ENCODE data around the gene CYP2F1.
"Not testable (repeated sequence)": the region's sequence is repeated elsewhere in the genome, so short reads cannot be mapped to it uniquely, and the experiment has no call there.

The CYP2F1 gene

DNA sequence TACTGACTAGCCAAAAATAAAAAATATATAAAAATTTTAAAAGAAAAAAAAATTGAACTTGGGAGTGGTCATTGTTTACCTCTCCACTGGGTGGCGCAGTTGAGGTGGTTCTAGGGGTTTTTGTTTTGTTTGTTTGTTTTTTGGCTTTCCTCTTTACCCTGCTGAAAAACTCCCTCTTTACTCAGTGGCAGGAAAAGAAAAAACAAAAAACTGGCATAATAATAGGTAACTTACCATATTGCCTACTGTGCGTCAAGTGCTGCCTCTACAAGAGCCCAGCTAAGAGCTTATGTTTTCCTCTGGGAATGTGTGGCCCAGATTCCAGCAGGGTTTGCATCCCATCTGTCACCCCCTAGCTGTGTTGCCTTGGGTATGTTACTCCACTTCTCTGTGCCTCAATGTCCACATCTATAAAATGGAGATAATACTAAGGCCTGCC is 12.6 kb downstream of the CYP2F1 start:
- DNase-seq = peak in 2 of 51 donors; percentile 2 to 4

GRCh38 chr19:41127362-41127761 is 13.1 kb downstream of the CYP2F1 start:
- not testable (repeated sequence) for DNase-seq

GRCh38 chr19:41127801-41128300 is 13.6 kb downstream of the CYP2F1 start:
- peak in 37 of 51 donors; percentile 2 to 69 (median 22) for DNase-seq

GRCh38 chr19:41128692-41129091 is 14.5 kb downstream of the CYP2F1 start:
- DNase-seq = no peak

GRCh38 chr19:41131186-41131585 is 17.0 kb downstream of the CYP2F1 start:
- DNase-seq = no peak

GRCh38 chr19:41133260-41133659 is 19.0 kb downstream of the CYP2F1 start:
- DNase-seq = peak in 1 of 51 donors; percentile 1

- no peak for DNase-seq
These were observed 20.4 kb downstream of the CYP2F1 start for GRCh38 chr19:41134616-41135015.

DNA sequence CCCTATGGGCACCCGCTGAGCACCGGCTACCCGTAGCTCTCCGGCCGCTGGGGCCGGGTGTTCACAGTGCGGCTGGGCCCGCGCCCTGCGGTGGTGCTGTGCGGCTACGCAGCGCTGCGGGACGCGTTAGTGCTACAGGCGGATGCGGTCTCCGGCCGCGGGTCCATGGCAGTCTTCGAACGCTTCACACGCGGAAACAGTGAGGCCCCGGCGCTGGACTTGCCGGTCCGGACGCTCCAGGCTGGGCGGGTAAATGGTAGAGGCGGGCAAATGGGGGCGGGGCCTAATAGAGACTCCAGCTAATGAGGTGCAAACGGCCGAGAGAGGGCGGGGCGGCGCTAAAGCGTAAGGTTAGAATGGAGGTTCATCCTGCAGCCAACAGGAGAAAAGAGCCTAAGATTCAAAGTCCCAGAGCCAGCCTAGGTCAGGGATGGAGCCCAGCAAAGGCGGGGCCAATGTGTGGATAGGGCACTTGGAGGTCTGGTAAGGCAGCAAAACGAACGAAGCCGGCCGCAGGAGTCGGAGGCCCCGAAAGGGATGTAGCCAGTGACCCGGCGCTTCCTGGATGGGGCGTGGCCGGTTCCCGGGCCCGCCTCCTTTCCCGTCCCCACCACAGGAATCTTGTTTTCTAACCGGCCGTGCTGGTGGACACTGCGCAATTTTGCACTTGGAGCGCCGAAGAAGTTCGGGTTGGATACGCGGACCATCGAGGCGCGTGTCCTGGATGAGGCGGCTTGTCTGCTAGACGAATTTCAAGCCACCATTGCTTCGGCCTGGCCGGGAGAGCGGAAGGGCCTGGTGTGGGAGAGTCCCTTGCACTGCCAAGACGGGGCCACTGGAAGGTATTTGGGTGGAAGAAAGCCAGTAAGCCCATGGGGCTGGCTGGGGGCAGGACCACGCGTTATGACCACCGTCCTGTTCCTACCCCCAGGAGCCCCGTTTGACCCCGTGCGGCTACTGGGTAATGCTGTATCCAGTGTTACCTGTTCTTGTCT is 21.5 kb downstream of the CYP2F1 start:
- peak in 33 of 51 donors; percentile 1 to 65 (median 20) for DNase-seq

GRCh38 chr19:41136636-41137455 is 22.6 kb downstream of the CYP2F1 start:
- no peak for DNase-seq

DNA sequence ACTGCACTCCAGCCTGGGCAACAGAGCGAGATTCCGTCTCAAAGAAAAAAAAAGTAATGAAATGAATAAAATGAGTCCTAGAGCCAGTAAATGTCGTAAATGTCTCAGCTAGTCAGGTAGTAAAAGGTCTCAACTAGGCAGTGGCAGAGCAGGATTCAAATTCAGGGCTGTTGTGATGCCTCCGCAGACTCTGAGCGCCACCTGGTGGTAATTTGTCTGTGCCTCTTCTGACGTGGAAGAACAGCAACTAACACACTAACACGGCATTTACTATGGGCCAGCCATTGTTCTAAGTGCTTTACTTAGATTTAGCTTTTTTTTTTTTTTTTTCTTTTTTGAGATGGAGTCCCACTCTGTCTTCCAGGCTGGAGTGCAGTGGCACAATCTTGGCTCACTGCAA is 30.2 kb downstream of the CYP2F1 start:
- DNase-seq = peak in 38 of 51 donors; percentile 1 to 73 (median 28)

DNA sequence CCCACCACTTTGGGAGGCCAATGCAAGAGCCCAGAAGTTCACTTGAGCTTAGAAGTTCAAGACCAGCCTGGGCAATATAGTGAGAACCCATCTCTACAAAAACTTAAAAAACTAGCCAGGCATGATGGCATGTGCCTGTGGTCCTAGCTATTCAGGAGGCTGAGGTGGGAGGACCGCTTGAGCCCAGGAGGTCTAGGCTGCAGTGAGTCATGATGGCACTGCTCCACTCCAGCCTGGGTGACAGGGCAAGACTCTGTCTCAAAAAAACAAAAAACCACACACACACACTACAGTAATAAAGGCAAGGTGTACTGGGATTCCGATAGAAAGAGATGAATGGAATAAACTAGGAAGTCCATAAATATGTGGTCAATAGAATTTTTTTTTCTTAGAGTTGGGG is 35.6 kb downstream of the CYP2F1 start:
- no peak for DNase-seq

- DNase-seq = not testable (repeated sequence)
These were observed 36.8 kb downstream of the CYP2F1 start for GRCh38 chr19:41150986-41151385.

GRCh38 chr19:41154060-41154459 is 39.8 kb downstream of the CYP2F1 start:
- no peak for DNase-seq

DNA sequence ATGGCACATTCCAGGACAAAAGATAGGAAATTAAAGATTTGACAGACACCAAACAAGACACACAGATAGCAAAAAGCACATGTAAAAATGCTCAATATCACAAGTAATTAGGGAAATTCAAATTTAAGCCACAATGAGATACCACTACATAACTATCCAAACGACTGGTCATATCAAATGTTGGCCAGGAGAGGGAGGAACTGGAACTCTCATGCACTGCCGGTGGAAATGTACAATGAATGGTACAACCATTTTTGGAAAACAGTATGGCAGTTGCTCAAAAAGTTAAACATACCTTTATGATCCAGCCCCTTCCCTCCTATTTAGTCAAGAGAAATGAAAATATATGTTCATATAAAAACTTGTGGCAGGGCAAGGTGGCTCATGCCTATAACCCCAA is 42.0 kb downstream of the CYP2F1 start:
- no peak for DNase-seq

DNA sequence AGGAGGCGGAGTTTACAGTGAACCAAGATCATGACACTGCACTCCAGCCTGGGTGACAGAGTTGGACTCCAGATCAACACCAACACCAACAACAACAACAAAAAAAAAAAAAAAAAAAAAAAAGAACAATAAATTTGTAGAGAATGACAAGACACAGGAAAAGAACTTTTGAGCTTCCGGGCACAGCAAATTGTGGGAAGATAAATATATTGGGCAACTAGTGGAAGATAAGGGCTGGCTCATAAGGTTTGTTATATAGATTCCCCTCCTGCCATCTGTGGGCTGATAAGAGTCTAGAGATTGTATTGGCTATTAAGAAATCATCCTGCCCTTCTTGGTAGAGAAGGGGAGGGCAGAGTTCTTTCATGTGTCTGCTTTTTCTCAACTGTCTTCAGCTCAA is 45.6 kb downstream of the CYP2F1 start:
- no peak for DNase-seq

DNA sequence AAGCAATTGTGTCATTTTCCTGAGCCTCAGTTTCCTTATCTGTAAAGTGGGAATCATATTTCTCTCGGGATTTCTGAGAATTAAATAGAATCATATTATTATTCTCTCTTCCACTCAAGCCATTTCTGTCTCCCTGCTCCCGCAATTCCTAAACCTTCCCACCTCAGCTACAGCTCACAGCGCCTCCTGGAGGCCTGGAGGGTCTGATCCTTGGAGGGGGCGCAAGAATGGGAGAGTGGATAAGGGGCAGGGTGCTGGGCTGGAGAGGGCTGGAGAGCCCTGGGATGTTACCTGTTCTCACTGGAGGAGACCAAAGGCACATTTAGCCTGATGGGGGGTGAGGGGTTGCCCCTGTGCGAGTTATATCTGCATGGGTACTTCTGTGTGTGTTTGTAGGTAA is 47.7 kb downstream of the CYP2F1 start:
- DNase-seq = no peak

- DNase-seq = no peak
These were observed 52.9 kb downstream of the CYP2F1 start for GRCh38 chr19:41166944-41167804.

- no peak for DNase-seq
These were observed 58.3 kb downstream of the CYP2F1 start for GRCh38 chr19:41172297-41173164.

GRCh38 chr19:41174297-41174928 is 60.2 kb downstream of the CYP2F1 start:
- DNase-seq = no peak
